Osteoblast (primary cell): ENCODE data around the gene LSR. TPM values are rescaled to one million over a fixed set of nuclear protein-coding genes. Genes with fewer than 3 reads are reported as not detected.

Experiments
- DNase-seq: peaks from one replicate; pipeline ENCODE4 v3.0.0; 2011; ENCODE audit warnings: low spot score, mixed read lengths; ENCODE audit not compliant: insufficient read length; ENCODE audit errors: missing footprints
- H2AFZ ChIP-seq: 2 replicates; pipeline ENCODE4 v1.6.0; 2011; ENCODE audit warnings: mild to moderate bottlenecking, low read length
- H3K27ac ChIP-seq: 2 replicates; pipeline ENCODE4 v1.5.1; 2011; ENCODE audit warnings: mild to moderate bottlenecking, low read depth, low read length, moderate library complexity
- H3K27me3 ChIP-seq: 2 replicates; pipeline ENCODE4 v1.6.0; 2012; ENCODE audit warnings: mild to moderate bottlenecking, control low read depth, inconsistent platforms, low read length, moderate library complexity; ENCODE audit not compliant: insufficient read depth
- H3K36me3 ChIP-seq: 2 replicates; pipeline ENCODE4 v1.5.1; 2011; ENCODE audit warnings: mild to moderate bottlenecking, low read length, control low read depth, moderate library complexity; ENCODE audit not compliant: insufficient read depth
- H3K4me1 ChIP-seq: 2 replicates; pipeline ENCODE4 v1.5.1; 2011; ENCODE audit warnings: mild to moderate bottlenecking, low read length, control low read depth, moderate library complexity; ENCODE audit not compliant: insufficient read depth
- H3K4me2 ChIP-seq: 2 replicates; pipeline ENCODE4 v1.6.0; 2011; ENCODE audit warnings: mild to moderate bottlenecking, low read length; ENCODE audit not compliant: insufficient read depth
- H3K4me3 ChIP-seq: fragments of 200-600 bp; sonication (generic); 3 replicates; pipeline ENCODE4 v1.5.1; 2012; ENCODE audit warnings: mild to moderate bottlenecking, low read length, inconsistent platforms; ENCODE audit not compliant: insufficient read depth
- H3K79me2 ChIP-seq: 2 replicates; pipeline ENCODE4 v1.6.0; 2012; ENCODE audit warnings: mild to moderate bottlenecking, low read length, control low read depth, inconsistent platforms; ENCODE audit not compliant: insufficient read depth
- H3K9me3 ChIP-seq: 2 replicates; pipeline ENCODE4 v1.5.1; 2011; ENCODE audit warnings: low read depth, low read length, control low read depth
- H4K20me1 ChIP-seq: 2 replicates; pipeline ENCODE4 v1.6.0; 2012; ENCODE audit warnings: mild to moderate bottlenecking, low read length, control low read depth; ENCODE audit not compliant: insufficient read depth
- total RNA-seq: library from RNA; depleted of rRNA; stranded (reverse); fragments of >200 nt; gene quantifications from 2 replicates; pipeline ENCODE4 v1.2.3, GENCODE V29; 2012
- TF ChIP-seq, protein P1 (sequence below): IDR thresholded peaks from 2 replicates; pipeline ENCODE4 v1.5.1; 2011; ENCODE audit warnings: mild to moderate bottlenecking, low read depth, low read length, moderate library complexity; ENCODE audit errors: extremely low read depth

The LSR gene
- total RNA-seq, 1 donor, result 0.36 TPM

- peaks cover 6% of the 10 kb centered on the region for H3K4me1 ChIP-seq
- H3K27me3 ChIP-seq, result peaks cover 8% of the 10 kb centered on the region
- H3K4me3 ChIP-seq, result no peak overlapping the region
- H3K79me2 ChIP-seq, result peaks cover 9% of the 10 kb centered on the region
- TF ChIP-seq, protein P1, sequence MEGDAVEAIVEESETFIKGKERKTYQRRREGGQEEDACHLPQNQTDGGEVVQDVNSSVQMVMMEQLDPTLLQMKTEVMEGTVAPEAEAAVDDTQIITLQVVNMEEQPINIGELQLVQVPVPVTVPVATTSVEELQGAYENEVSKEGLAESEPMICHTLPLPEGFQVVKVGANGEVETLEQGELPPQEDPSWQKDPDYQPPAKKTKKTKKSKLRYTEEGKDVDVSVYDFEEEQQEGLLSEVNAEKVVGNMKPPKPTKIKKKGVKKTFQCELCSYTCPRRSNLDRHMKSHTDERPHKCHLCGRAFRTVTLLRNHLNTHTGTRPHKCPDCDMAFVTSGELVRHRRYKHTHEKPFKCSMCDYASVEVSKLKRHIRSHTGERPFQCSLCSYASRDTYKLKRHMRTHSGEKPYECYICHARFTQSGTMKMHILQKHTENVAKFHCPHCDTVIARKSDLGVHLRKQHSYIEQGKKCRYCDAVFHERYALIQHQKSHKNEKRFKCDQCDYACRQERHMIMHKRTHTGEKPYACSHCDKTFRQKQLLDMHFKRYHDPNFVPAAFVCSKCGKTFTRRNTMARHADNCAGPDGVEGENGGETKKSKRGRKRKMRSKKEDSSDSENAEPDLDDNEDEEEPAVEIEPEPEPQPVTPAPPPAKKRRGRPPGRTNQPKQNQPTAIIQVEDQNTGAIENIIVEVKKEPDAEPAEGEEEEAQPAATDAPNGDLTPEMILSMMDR, result no peak
- H3K36me3 ChIP-seq, result peaks cover 3% of the 10 kb centered on the region
- H4K20me1 ChIP-seq, result peaks cover 9% of the 10 kb centered on the region
- H3K27ac ChIP-seq, result no peak overlapping the region
- DNase-seq, result peak; percentile 83
- no peak overlapping the region for H3K4me2 ChIP-seq
- H3K9me3 ChIP-seq, result no peaks in the 10 kb centered on the region
- H2AFZ ChIP-seq, result no peak overlapping the region
Measured at GRCh38 chr19:35265126-35265899, 16.5 kb downstream of the LSR start.

GRCh38 chr19:35265900-35266519 is 17.2 kb downstream of the LSR start:
- TF ChIP-seq, protein P1, result no peak

DNA sequence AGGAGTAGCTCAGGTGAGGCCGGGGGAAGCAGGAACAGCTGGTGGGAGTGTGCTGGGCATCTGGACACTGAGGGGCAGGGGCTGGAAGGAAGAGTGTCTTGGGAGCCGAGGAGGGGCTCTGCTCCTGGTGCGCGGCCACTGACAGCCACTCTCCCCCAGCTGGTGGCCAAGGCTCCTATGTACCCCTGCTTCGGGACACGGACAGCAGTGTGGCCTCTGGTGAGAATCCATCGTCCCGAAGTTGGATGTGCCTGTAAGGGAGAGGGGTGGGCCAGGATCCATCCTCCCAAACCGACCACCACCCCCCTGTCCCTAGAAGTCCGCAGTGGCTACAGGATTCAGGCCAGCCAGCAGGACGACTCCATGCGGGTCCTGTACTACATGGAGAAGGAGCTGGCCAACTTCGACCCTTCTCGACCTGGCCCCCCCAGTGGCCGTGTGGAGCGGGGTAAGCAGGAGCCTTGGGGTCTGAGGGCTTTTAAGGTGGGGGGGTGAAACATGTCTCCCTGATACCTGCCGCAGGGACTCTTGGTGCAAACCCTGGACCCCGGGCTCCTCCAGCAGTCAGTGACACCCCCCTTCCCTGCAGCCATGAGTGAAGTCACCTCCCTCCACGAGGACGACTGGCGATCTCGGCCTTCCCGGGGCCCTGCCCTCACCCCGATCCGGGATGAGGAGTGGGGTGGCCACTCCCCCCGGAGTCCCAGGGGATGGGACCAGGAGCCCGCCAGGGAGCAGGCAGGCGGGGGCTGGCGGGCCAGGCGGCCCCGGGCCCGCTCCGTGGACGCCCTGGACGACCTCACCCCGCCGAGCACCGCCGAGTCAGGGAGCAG is 17.9 kb downstream of the LSR start:
- Histone ChIP-seq H3K4me1 (peaks cover 6% of the 10 kb centered on the region), H4K20me1 (peaks cover 15% of the 10 kb centered on the region), H3K79me2 (peaks cover 12% of the 10 kb centered on the region), H3K9me3 (no peaks in the 10 kb centered on the region), H3K4me2 (peak overlapping the region; percentile 89), H2AFZ (peak overlapping the region; percentile 80), H3K36me3 (peaks cover 14% of the 10 kb centered on the region), H3K27ac (peak overlapping the region; percentile 74), H3K4me3 (peak overlapping the region; percentile 76), H3K27me3 (peaks cover 8% of the 10 kb centered on the region)
- TF ChIP-seq, protein P1, result no peak
- peak; percentile 94 for DNase-seq

More at GRCh38 chr19:35265900-35266519, 17.2 kb downstream of the LSR start:
- Histone ChIP-seq H3K4me1 (peaks cover 6% of the 10 kb centered on the region), H3K4me2 (no peak overlapping the region), H4K20me1 (peaks cover 10% of the 10 kb centered on the region), H3K9me3 (no peaks in the 10 kb centered on the region), H3K27me3 (peaks cover 8% of the 10 kb centered on the region), H3K36me3 (peaks cover 8% of the 10 kb centered on the region), H3K27ac (no peak overlapping the region), H3K79me2 (peaks cover 9% of the 10 kb centered on the region), H2AFZ (no peak overlapping the region), H3K4me3 (no peak overlapping the region)
- peak; percentile 29 for DNase-seq
